IPS-NIHi7 (cell line): ENCODE results near the gene ACSM2A.
"Not testable (repeated sequence)": the region's sequence is repeated elsewhere in the genome, so short reads cannot be mapped to it uniquely, and the experiment has no call there.

Experiments used
- DNase-seq: peaks from one replicate; pipeline ENCODE4 v3.0.0; 2012; ENCODE audit warnings: mixed read lengths; ENCODE audit errors: extremely low spot score

Gene ACSM2A

DNA sequence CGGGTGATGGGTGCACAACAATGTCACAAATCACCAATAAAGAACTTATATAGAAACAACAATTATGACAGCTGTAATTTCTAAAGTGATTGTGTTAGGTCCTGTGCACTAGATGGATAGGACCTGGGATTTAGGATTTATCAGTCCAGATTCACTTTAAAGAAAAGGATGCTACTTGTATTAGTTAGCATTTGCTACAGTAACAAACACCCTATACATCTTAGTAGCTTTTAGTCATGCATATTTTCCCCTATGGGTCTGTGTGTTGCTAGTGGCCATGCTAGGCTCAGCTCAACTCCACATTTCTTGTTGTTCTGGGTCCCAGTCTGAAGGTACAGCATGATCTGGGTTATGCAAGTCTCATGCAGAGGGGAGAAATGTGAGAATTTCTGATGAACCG, 7.9 kb downstream of the ACSM2A start:
- not testable (repeated sequence) for DNase-seq

- DNase-seq, result not testable (repeated sequence)
These were observed 9.0 kb downstream of the ACSM2A start for GRCh38 chr16:20460313-20460712.

GRCh38 chr16:20468954-20469353, 17.6 kb downstream of the ACSM2A start:
- DNase-seq, result not testable (repeated sequence)

DNA sequence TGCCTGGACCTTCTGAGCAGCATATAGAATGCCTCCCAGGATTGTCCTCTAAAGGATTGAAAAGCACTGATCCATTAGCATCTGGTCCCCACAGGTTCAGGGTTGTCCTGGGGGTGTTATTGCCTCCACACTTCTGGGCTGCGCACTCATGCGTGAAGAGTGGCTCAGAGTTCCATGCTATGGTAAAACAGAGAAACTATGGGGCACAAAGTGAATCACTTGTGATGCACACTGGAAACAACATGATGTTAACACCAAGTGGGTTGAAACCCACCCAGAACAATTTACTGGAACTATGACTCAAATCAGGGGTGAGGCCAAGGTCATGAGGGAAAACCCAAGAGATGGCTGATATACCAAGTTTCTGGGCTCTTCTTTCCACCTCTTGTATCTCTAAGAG, 18.6 kb downstream of the ACSM2A start:
- not testable (repeated sequence) for DNase-seq

GRCh38 chr16:20470732-20471131, 19.4 kb downstream of the ACSM2A start:
- DNase-seq, result not testable (repeated sequence)

DNA sequence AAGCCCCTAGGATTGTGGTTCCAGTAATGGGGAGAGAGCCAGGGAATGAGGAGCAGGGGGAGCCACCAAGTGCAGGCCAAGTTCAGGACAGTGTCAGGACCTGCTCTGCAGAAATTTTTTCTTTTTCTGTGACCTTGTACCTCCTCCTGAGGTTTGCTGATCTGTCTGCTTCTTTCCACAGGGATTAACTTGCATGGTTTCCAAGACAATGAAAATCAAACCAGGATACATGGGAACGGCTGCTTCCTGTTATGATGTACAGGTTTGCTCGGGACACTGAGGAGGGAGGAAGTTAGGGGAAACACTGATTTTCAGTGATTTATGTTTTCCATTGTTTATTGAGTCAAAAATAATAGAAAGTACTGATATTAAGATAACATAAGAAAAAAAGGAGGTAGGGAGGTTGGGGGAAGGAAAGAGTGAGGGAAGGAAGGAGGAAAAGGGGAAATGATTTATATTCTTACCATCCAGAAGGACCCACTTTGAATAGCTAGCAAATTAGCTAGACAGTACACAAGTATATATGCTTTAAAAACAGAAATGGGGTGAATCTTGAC, 25.9 kb downstream of the ACSM2A start:
- DNase-seq, result not testable (repeated sequence)

GRCh38 chr16:20483989-20484388, 32.7 kb downstream of the ACSM2A start:
- DNase-seq, result not testable (repeated sequence)

- no peak for DNase-seq
These were observed 33.4 kb downstream of the ACSM2A start for GRCh38 chr16:20484726-20485125.

DNA sequence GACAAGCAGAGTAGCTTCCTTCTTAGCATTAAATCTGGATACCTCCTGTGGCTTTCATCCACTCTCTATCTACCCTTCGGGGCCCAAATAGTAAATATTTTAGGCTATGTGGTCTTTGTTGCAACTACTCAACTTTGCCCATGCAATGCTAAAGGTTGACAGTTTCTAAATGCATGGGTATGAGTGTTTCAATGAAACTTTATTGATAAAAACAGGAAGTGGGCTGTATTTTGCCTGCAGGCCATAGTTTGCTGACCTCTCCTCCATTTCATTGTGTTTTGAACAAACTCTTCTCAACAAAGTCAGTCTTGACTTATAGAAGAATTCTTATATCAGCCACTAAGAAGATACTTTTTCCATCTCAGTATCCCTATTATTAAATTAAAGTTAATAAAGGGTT, 34.1 kb downstream of the ACSM2A start:
- DNase-seq, result no peak

DNA sequence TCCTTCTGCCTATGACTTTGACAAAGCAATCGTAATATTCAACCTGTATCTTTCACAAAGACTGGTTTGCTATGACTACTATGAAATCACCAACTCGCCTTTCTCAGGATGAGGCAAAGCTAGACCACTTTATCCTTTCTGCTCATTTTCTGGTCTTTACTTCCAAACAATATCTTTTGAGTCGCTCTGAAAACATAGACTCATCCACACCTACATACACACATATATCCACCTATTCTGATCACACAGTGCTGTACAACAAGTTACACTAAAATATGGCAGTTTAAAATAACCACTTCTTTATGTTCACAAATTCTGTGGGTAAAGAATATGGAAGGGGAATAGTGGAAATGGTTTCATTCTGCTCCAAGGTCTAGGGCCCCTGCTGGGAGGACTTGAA, 39.7 kb downstream of the ACSM2A start:
- DNase-seq, result not testable (repeated sequence)

GRCh38 chr16:20491448-20491847, 40.1 kb downstream of the ACSM2A start:
- not testable (repeated sequence) for DNase-seq

DNA sequence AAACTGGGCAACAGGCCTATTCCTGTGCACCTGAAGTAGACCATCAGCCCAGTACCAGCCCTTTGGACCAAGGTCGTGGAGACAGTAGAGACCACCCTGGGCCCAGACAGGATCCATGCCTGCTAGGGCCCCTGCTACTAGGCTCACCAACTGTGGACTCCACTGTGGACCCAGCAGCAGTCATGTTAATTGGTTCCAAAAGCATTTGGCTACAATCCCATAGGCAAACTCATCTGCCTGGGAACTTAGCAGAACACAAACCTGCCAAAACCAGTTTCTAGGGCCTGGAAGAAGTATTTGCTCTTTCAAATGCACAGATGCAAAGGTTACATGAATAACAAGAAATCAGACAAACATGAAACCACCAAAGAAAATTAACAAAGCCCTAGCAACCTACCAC, 53.1 kb downstream of the ACSM2A start:
- DNase-seq, result no peak

DNA sequence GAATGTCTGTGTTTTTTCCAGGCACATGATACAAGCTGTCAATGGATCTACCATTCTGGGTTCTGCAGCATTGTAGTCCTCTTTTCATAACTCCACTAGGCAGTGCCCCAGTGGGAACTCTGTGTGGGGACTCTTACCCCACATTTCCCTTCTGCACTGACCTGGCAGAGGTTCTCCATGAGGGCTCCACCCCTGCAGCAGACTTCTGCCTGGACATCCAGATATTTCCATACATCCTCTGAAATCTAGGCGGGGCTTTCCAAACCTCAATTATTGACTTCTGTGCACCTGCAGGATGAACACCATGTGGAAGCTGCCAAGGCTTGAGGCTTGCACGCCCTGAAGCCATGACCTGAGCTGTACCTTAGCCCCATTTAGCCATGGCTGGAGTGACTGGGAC, 56.0 kb downstream of the ACSM2A start:
- no peak for DNase-seq

DNA sequence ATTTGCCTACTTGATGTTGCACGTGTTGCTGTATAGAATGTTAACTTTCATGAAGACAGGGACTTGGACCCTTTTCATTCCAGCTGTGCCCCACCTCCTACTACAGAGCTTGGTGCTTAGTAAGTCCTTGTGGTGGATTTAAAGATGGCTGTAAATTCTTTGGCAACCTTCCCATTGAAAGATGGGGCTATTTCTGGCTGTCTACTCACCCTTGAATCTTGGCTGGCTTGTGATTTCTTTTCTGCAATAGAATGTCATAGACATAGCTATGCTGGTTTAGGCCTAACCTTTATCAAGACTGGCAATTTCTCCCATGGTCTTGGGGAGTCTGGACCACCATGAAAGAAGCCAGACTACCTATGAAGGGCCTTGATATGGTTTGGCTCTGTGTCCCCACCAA, 59.0 kb downstream of the ACSM2A start:
- no peak for DNase-seq

GRCh38 chr16:20515688-20516090, 64.4 kb downstream of the ACSM2A start:
- no peak for DNase-seq

DNA sequence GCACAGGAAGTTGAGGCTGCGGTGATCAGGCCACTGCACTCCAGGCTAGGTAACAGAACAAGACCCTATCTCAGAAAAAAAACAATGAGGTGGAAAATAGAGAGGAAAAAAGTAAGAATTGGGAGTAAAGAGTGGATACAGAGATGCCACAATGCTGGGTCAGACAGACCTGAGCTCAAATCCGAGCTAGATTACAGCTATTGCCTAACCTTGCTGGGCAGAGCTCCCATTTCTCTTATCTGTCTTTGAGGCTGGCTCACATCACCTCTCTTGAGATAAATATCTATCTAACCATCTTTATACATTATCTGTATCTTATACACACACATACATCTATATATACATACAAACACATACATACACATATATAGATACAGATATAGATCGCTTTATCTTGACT, 65.8 kb downstream of the ACSM2A start:
- no peak for DNase-seq

DNA sequence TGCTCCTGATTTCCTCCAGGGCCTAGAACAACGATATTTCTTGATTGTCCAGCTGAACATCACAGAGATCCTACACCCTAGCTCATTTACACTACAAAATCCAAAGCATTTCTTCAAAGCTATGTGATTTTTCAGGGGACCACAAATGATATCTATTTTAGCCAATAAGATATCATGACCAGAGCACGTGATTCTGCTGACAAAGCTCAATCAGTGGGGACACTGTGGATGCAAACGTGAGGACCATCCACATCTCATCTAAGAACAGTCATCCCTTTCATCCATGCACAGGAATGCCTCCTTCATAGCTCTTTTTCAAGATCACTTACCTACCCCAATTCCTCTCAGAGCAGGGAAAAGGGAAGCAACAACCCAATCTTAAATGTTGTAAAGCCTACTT, 67.9 kb downstream of the ACSM2A start:
- no peak for DNase-seq

GRCh38 chr16:20520103-20520502, 68.8 kb downstream of the ACSM2A start:
- no peak for DNase-seq

GRCh38 chr16:20531795-20532194, 80.5 kb downstream of the ACSM2A start:
- not testable (repeated sequence) for DNase-seq

DNA sequence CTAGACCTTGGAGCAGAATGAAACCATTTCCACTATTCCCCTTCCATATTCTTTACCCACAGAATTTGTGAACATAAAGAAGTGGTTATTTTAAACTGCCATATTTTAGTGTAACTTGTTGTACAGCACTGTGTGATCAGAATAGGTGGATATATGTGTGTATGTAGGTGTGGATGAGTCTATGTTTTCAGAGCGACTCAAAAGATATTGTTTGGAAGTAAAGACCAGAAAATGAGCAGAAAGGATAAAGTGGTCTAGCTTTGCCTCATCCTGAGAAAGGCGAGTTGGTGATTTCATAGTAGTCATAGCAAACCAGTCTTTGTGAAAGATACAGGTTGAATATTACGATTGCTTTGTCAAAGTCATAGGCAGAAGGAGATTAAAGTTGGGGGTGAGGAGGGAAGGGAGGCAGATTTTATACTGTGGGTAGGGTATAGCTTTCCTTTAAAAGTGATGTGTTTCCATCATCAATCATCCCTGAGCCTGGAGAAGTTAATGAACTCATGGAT, 81.0 kb downstream of the ACSM2A start:
- DNase-seq, result not testable (repeated sequence)

GRCh38 chr16:20536669-20537068, 85.3 kb downstream of the ACSM2A start:
- not testable (repeated sequence) for DNase-seq
